NT2/D1 (cell line): ENCODE results near the gene CRACR2A.
A peak's percentile ranks its signal among the peaks of the same experiment; 100 is the strongest.

Source experiments
- DNase-seq: peaks from one replicate; pipeline ENCODE4 v3.0.0-alpha.2; 2011; ENCODE audit warnings: low read depth, low spot score
- H3K27me3 ChIP-seq: 2 replicates; pipeline ENCODE4 v1.6.0; 2011; ENCODE audit warnings: mild to moderate bottlenecking; ENCODE audit not compliant: insufficient read length, insufficient read depth
- H3K36me3 ChIP-seq: 2 replicates; pipeline ENCODE4 v1.6.1; 2011; ENCODE audit warnings: mild to moderate bottlenecking, low read length, mixed read lengths; ENCODE audit not compliant: insufficient read depth, insufficient read length
- H3K4me1 ChIP-seq: 2 replicates; pipeline ENCODE4 v1.5.1; 2011; ENCODE audit not compliant: insufficient read depth, insufficient read length
- H3K4me3 ChIP-seq: 2 replicates; pipeline ENCODE4 v1.5.1; 2011; ENCODE audit warnings: low read depth; ENCODE audit not compliant: insufficient read length
- H3K9ac ChIP-seq: 2 replicates; pipeline ENCODE4 v1.6.0; 2011; ENCODE audit warnings: low read depth; ENCODE audit not compliant: insufficient read length
- H3K9me3 ChIP-seq: 2 replicates; pipeline ENCODE4 v1.5.1; 2011; ENCODE audit warnings: mild to moderate bottlenecking, low read length; ENCODE audit not compliant: insufficient read depth
- SUZ12 ChIP-seq: IDR thresholded peaks from 2 replicates; pipeline ENCODE4 v1.6.1; 2011; ENCODE audit not compliant: insufficient read length, insufficient read depth; ENCODE audit errors: extremely low read depth
- YY1 ChIP-seq: IDR thresholded peaks from 2 replicates; pipeline ENCODE4 v1.6.1; 2011; ENCODE audit not compliant: insufficient read length, insufficient read depth
- ZNF274 ChIP-seq: IDR thresholded peaks from 2 replicates; pipeline ENCODE4 v1.6.1; 2011; ENCODE audit warnings: mild to moderate bottlenecking, low read depth, low read length

The CRACR2A gene

DNA sequence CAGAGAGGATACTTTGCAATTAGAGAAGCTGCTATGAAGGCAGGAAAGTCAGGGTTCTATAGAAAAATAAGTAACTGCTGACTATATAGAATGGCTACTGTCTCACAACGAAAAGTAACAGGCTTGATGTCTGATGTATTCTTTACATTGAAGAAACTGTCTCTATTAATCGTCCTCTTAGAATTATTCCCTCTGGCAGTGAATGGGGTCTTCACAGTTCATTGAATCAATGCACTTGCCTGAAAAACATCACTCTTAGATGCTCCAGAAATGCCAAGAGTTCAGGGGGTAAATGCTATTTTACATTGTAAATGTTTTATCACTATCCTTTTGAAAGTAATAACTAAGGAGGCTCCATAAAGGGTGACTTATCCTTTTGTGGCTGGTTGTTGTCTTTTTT is 37.7 kb upstream of the CRACR2A start:
- no peaks in the 10 kb centered on the region for H3K27me3 ChIP-seq
- TF ChIP-seq ZNF274: no peak
- H3K9ac ChIP-seq: no peak overlapping the region
- no peak overlapping the region for H3K4me3 ChIP-seq
- no peak for DNase-seq
- no peaks in the 10 kb centered on the region for H3K9me3 ChIP-seq
- H3K36me3 ChIP-seq: no peaks in the 10 kb centered on the region
- no peaks in the 10 kb centered on the region for H3K4me1 ChIP-seq

DNA sequence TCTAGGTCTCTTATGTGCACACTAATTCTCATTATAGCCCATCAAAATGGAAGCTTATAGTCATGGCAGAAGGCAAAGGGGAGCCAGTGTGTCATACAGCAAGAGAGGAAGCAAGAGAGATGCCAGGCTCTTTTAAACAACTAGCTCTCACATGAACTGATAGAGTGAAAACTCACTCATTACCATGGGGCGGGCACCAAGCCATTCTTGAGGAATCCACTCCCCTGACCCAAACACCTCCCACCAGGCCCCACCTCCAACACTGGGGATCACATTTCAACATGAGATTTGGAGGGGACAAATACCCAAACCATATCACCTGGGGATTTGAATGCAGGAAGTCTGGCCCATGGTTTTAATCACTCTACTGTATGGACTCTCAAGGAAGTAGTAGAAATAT is 36.9 kb upstream of the CRACR2A start:
- Histone ChIP-seq H3K4me1 (no peaks in the 10 kb centered on the region), H3K9me3 (no peaks in the 10 kb centered on the region), H3K36me3 (no peaks in the 10 kb centered on the region), H3K27me3 (no peaks in the 10 kb centered on the region), H3K4me3 (no peak overlapping the region), H3K9ac (no peak overlapping the region)
- DNase-seq: no peak
- TF ChIP-seq YY1 (no peak), ZNF274 (no peak), SUZ12 (no peak)

DNA sequence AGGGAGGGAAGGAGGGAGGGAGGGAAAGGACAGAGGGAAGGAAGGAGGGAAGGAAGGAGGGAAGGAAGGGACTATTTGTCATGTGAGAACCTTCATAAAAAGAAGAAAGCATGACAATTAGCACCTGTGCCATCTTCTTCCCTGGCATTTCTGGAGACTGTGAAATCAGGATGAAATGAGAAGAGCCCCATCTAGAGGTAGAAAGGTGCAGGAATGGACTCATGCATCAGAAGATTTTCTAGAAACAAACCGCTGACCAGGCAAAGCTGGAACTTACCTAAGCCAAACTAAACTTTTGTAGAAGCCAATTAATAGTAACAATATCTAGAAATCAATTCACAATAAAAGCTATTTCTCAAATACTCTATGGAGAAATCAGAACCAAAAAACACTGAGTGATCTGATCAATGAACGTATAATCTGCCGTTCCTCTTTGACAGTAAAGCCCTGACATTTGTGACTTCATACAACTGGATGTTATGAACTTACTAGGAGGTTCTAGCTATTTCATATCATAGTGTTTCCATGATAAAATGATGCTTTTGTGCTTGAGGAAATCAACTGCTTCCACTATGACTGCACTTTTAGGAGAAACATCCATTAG is 24.4 kb upstream of the CRACR2A start:
- TF ChIP-seq SUZ12: no peak
- no peak for TF ChIP-seq ZNF274
- no peak for TF ChIP-seq YY1
- no peaks in the 10 kb centered on the region for H3K4me1 ChIP-seq
- H3K9me3 ChIP-seq: peaks cover 6% of the 10 kb centered on the region; the same call in 1 of the 2 replicates
- peak; percentile 72 for DNase-seq
- H3K36me3 ChIP-seq: no peaks in the 10 kb centered on the region
- H3K27me3 ChIP-seq: no peaks in the 10 kb centered on the region
- H3K9ac ChIP-seq: no peak overlapping the region
- no peak overlapping the region for H3K4me3 ChIP-seq

GRCh38 chr12:3775385-3776035 is 22.6 kb upstream of the CRACR2A start:
- DNase-seq: peak; percentile 58
- no peaks in the 10 kb centered on the region for H3K36me3 ChIP-seq
- H3K4me3 ChIP-seq: no peak overlapping the region
- H3K27me3 ChIP-seq: no peaks in the 10 kb centered on the region
- peaks cover 6% of the 10 kb centered on the region; the same call in 1 of the 2 replicates for H3K9me3 ChIP-seq
- H3K9ac ChIP-seq: no peak overlapping the region
- no peaks in the 10 kb centered on the region for H3K4me1 ChIP-seq
- TF ChIP-seq YY1 (no peak), ZNF274 (no peak), SUZ12 (no peak)

GRCh38 chr12:3772380-3772779 is 19.5 kb upstream of the CRACR2A start:
- H3K9ac ChIP-seq: no peak overlapping the region
- H3K27me3 ChIP-seq: no peaks in the 10 kb centered on the region
- H3K4me3 ChIP-seq: no peak overlapping the region
- TF ChIP-seq ZNF274 (no peak), SUZ12 (no peak), YY1 (no peak)
- no peaks in the 10 kb centered on the region for H3K36me3 ChIP-seq
- DNase-seq: no peak
- H3K4me1 ChIP-seq: no peaks in the 10 kb centered on the region
- H3K9me3 ChIP-seq: peaks cover 6% of the 10 kb centered on the region; the same call in 1 of the 2 replicates

- no peak for DNase-seq
- Histone ChIP-seq H3K9ac (no peak overlapping the region), H3K4me1 (no peaks in the 10 kb centered on the region), H3K9me3 (peaks cover 6% of the 10 kb centered on the region; the same call in 1 of the 2 replicates), H3K4me3 (no peak overlapping the region), H3K36me3 (no peaks in the 10 kb centered on the region), H3K27me3 (no peaks in the 10 kb centered on the region)
- no peak for TF ChIP-seq YY1
- TF ChIP-seq ZNF274: no peak
- TF ChIP-seq SUZ12: no peak
Measured at GRCh38 chr12:3771853-3772252, 18.9 kb upstream of the CRACR2A start.

DNA sequence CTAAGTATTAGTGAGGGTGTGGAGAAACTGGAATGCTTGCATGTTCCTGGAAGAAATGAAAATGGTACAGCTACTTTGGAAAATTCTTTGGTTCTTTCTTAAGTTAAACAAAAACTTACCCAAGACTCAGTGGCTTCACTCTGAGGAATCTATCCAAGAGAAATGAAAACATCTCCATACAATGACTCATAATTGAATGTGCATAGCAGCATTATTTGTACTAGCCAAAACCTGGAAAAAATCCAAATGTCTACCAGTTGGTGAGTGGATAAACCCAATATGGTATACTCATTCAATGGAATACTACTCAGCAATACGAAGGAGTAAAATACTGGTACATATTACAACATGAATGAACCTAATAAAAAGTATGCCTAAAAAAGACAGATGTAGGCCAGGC is 18.0 kb upstream of the CRACR2A start:
- no peak for DNase-seq
- H3K36me3 ChIP-seq: no peaks in the 10 kb centered on the region
- TF ChIP-seq ZNF274 (no peak), YY1 (no peak), SUZ12 (no peak)

More for the DNA sequence above, 18.0 kb upstream of the CRACR2A start:
- H3K4me1 ChIP-seq: no peaks in the 10 kb centered on the region
- H3K9ac ChIP-seq: no peak overlapping the region
- peaks cover 6% of the 10 kb centered on the region; the same call in 1 of the 2 replicates for H3K9me3 ChIP-seq
- H3K27me3 ChIP-seq: no peaks in the 10 kb centered on the region
- H3K4me3 ChIP-seq: no peak overlapping the region
